DMS53 (cell line): ENCODE measurements around the gene SPANXB1.
"Not testable (repeated sequence)": the region's sequence is repeated elsewhere in the genome, so short reads cannot be mapped to it uniquely, and the experiment has no call there.

ENCODE experiments used
- DNase-seq: peaks from one replicate; lab custom pipeline; 2025; lab: John Stamatoyannopoulos, UW

The SPANXB1 gene, protein sequence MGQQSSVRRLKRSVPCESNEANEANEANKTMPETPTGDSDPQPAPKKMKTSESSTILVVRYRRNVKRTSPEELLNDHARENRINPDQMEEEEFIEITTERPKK

DNA sequence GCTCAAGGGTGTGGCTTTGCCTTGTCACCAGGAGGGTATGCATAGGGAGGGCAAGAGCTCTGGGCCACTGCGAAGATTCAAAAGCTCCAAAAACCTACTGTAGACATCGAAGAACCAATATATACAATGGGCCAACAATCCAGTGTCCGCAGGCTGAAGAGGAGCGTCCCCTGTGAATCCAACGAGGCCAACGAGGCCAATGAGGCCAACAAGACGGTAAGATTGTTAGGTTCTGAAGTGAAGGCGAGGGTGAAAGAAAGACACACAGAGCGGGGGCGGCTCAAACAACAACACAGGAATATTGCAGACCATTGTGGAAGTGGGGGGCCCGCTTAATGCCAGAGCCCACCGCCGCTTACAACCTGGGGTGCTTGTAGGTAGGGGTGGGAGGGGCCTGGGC lies at the start of gene SPANXB1:
TSS of gene SPANXB1 (plus strand) at position 27 of the 400 bp plus-strand sequence. CDS start at position 127, 100 bp downstream.
- not testable (repeated sequence) for DNase-seq

DNA sequence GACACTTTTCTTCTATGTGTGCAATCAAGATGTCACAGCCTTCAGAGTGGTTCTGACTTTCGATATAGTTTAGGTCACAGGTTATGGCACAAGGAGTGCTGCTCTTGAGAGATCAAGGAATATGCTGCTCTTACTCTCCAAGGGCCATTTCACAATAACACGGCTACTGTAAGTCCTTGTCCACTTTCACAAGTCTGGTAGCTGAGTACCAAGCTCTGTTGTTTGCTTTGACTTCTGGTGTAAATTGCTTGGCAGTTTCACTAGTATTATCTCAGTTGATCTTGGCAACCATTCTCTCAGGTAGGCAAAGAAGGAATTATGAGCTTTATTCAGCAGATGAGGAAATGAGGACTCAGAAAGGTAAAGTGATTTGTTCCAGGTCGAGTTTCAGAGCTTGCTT lies 35.4 kb upstream of the SPANXB1 start:
- no peak for DNase-seq

DNA sequence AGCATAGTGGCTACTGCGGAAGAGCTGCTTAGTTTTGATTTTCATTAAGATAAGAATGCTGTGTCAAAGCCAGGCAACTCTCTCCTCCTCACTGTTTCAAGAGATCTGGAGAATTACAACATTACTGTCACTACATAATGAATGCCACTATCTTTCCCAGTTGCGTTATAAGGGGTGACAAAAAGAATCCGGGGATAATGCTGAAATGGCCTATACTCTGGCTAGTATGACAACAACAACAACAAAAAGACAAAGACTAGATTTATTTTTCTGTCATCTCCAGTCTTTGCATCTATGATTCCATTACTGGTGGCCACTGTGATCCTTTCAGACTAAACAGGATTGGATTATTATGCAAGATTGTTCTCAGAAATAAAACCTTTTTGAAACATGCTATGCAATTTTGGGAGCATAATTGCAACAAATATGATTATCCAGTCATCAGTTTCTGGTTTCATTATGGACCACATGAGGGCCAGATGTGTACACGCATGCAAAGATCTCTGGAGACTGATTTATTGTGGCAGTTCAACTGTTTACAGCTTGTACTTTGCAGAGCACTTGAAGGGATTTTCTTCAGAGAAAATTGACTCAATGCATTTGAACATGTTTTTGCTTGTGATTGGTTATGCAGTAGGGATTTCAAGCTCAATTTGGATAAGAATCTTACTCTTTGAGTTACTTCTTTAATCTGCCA lies 31.1 kb upstream of the SPANXB1 start:
- no peak for DNase-seq

DNA sequence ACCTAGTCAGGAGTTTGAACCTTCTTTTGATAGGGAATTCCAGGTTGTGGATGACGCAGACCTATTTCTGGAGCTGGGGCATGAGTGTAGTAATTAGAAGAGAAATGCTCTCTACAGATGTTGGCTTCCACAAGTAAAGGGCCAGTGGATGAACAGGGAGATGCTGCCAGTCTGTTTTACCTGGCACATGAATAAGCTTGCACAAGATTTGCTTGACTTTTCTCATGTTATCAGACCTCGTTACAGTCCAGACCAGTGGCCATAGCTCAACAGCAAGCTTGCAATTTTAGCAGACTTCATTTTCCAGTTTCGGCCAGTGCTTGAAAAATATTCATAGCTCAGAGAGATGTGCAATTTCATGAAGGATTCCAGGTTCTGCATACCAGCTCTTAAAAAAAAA lies 26.9 kb upstream of the SPANXB1 start:
- no peak for DNase-seq

DNA sequence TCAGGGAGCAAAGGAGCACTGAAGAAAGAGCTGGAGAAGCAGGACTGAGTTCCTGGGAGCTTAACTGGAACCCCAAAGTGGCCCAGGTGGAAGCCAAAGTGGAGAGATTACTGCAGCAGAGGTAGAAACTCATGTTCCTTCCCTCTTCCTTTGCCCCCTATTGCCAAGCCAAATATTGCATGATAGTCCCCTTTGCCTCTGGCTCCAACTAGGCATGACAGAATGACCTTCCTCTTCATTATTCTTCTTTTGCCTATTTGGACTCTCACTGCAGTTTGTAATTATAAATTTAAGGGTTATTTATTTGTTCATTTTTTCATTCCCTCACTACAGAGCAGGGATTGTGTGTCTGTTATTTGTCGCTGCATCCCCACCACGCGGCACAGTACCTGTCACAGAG lies 22.1 kb upstream of the SPANXB1 start:
- DNase-seq: no peak

DNA sequence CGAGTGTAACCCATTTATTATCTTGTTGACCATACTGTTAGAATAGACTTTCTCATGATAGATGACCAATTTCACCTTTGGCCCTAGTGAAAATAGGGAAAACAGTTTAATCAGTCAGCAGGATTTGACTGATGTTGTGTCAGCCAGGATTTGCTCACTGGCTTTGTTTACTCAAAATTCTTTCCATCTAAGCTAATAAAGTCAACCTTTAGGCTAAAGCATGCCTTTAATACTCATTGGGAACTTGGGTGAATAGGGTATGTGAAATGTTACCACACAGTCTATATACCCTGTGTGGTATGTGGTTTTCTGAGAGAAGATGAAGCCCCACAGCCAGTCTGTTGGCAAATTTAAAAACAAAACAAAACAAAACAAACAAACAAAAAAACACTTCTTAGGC lies 18.7 kb upstream of the SPANXB1 start:
- no peak for DNase-seq

DNA sequence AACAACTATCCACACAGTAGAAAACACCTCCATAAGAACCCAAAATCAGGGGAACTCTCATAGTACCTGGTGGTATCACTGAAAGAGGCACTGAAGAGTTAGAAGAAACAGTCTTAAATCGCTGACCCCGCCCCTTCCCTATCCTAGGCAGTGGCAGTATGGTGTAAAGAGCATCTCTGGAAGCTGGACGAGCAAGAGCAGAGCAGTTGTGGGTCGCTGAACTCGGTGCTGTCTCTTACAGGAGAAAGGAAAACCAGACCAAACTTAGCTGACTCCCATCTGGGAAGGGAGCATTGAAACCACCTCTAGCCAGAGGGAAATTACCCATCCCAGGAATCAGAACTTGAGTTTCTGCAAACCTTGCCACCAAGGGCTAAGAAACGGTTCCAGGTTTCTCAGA lies 2.8 kb downstream of the SPANXB1 start:
- not testable (repeated sequence) for DNase-seq

DNA sequence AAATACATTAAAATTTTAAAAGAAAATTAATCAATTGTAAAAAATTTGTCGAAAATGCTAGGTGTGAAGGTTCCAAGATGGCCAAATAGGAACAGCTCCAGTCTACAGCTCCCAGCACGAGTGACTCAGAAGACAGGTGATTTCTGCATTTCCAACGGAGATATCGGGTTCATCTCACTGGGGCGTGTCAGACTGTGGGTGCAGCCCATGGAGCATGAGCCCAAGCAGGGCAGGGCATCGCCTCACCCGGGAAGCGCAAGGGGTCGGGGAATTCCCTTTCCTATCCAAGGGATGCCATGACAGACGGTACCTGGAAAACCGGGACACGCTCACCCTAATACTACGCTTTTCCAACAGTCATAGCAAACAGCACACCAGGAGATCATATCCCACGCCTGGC lies 41.9 kb downstream of the SPANXB1 start:
- not testable (repeated sequence) for DNase-seq

DNA sequence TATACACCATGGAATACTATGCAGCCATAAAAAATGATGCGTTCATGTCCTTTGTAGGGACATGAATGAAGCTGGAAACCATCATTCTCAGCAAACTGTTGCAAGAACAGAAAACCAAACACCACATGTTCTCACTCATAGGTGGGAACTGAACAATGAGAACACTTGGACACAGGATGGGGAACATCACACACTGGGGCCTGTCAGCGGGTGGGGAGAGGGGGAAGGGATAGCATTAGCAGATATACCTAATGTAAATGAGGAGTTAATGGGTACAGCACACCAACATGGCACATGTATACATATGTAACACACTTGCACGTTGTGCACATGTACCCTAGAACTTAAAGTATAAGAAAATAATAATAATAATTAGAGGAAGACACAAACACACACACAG lies 47.5 kb downstream of the SPANXB1 start:
- DNase-seq: not testable (repeated sequence)

DNA sequence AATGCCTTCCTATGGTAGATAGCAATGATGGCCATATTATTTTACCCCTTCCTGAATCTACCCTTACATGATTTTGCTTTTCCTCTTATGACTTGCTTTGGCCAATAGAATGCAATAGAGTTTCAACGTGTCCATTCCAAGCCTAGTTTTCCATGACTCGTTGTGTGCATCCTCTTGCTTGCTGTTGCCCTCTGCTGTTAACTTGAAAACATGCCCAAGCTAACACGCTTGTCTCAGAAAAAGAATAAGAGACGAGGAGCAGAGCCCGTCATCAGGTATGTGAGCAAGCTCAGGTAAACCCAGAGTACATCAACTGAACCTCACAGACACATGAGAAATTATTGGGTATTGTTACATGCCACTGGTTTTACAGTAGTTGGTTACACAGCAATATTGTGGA lies 49.7 kb downstream of the SPANXB1 start:
- not testable (repeated sequence) for DNase-seq
